NT2/D1 (cell line): Measurements from ENCODE around the gene ZNF518A.

ENCODE experiments used
- SUZ12 ChIP-seq: IDR thresholded peaks from 2 replicates; pipeline ENCODE4 v1.6.1; 2011; ENCODE audit not compliant: insufficient read length, insufficient read depth; ENCODE audit errors: extremely low read depth
- YY1 ChIP-seq: IDR thresholded peaks from 2 replicates; pipeline ENCODE4 v1.6.1; 2011; ENCODE audit not compliant: insufficient read length, insufficient read depth
- ZNF274 ChIP-seq: IDR thresholded peaks from 2 replicates; pipeline ENCODE4 v1.6.1; 2011; ENCODE audit warnings: mild to moderate bottlenecking, low read depth, low read length

GRCh38 chr10:96153070-96153469 lies 23.0 kb downstream of the ZNF518A start:
- TF ChIP-seq ZNF274: no peak
- no peak for TF ChIP-seq YY1
- TF ChIP-seq SUZ12: no peak
